ENCODE results near the gene CELA2A. TPM values are rescaled to one million over a fixed set of nuclear protein-coding genes. Genes with fewer than 3 reads are reported as not detected.
"Not testable (repeated sequence)": the region's sequence is repeated elsewhere in the genome, so short reads cannot be mapped to it uniquely, and the experiment has no call there.

Gene CELA2A
- total RNA-seq, 1 experiment from 2014 or later: not detected

DNA sequence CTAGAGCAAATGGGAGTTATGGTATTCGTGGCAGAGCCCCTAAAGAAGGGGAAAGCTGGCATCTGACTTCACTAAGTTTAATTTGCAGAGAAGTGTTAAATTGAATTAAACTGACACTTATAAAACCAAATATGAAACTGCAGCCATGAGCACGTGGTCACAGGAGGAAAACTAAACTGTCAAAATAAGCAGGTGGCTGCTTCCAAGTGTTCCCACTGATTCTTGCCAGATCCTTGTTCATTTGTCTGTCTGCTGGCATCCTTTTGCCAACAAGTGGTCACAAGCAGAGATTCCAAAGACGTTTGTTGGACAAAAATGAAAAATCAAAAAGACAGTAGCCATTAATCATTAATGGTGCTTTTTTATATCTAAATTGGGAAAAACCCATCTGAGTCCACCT lies 12.8 kb downstream of the CELA2A start:
- BruUV-seq (replicated peaks): no TSS peak

DNA sequence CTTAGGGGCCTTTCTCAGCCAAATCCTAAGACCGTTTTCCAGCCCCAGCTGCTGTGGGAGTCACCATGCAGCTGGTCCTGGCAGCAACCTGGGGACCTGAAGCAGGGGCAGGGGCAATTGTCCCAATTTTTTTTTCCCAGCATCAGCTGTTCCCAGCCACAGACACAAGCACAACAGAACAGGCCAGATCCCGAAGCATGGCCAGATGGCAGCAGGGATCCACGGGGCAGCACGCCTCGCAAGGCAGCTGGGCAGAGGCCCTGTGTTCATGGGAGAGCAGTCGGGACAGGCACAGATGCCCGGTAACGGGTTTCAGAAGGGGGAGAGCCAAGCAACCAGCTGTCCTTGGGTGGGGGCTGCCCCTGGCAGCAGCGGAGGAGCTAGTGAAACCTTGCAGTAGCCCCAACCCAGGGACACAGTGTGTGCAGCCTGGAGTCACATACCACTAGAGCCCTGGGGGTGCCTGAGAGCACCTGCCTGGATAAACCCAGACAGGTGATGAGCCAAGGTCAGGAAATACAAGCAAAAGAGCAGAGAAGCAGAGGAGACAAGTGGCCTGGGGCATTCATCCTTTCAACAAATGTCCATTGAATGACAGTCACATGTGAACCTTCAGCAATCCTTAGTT lies 13.4 kb downstream of the CELA2A start:
- H3K9me3 ChIP-seq; H3K27me3 ChIP-seq (replicated peaks; ENCODE audit: control insufficient read depth, insufficient read depth, low read length); DNase-seq; H3K4me3 Mint-ChIP-seq (ENCODE audit: unreplicated experiment); H3K4me1 ChIP-seq; H3K27ac Mint-ChIP-seq (ENCODE audit: unreplicated experiment); BruUV-seq (replicated peaks); H3K9me3 Mint-ChIP-seq (ENCODE audit: unreplicated experiment); POLR2A ChIA-PET; H3K4me1 Mint-ChIP-seq (ENCODE audit: low read depth, unreplicated experiment); intact Hi-C loops (cut with micrococcal nuclease; ENCODE audit: unreplicated experiment); H3K36me3 ChIP-seq (ENCODE audit: control insufficient read depth, insufficient read depth, low read length); H3K36me3 Mint-ChIP-seq (ENCODE audit: insufficient read depth, unreplicated experiment); CTCF ChIA-PET; H3K4me3 ChIP-seq (ENCODE audit: low read depth, low read length); H3K27me3 Mint-ChIP-seq (ENCODE audit: insufficient read depth, unreplicated experiment): not testable (repeated sequence)

More for the DNA sequence above, 12.8 kb downstream of the CELA2A start:
- TF ChIP-seq, protein P1, sequence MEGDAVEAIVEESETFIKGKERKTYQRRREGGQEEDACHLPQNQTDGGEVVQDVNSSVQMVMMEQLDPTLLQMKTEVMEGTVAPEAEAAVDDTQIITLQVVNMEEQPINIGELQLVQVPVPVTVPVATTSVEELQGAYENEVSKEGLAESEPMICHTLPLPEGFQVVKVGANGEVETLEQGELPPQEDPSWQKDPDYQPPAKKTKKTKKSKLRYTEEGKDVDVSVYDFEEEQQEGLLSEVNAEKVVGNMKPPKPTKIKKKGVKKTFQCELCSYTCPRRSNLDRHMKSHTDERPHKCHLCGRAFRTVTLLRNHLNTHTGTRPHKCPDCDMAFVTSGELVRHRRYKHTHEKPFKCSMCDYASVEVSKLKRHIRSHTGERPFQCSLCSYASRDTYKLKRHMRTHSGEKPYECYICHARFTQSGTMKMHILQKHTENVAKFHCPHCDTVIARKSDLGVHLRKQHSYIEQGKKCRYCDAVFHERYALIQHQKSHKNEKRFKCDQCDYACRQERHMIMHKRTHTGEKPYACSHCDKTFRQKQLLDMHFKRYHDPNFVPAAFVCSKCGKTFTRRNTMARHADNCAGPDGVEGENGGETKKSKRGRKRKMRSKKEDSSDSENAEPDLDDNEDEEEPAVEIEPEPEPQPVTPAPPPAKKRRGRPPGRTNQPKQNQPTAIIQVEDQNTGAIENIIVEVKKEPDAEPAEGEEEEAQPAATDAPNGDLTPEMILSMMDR (IDR thresholded peaks at IDR 0.05; ENCODE audit: insufficient read depth in 1 of 2, low read depth in 1 of 2, low read length in 1 of 2, severe bottlenecking in 1 of 2, unreplicated experiment in 1 of 2): no peak
- H3K36me3 ChIP-seq (ENCODE audit: control insufficient read depth, insufficient read depth, low read length): no peaks in the 10 kb centered on the region
- Mint-ChIP-seq H3K36me3 (ENCODE audit: insufficient read depth, unreplicated experiment) (no peaks in the 10 kb centered on the region), H3K27ac (ENCODE audit: unreplicated experiment) (no peak overlapping the region), H3K27me3 (ENCODE audit: insufficient read depth, unreplicated experiment) (no peaks in the 10 kb centered on the region), H3K9me3 (ENCODE audit: unreplicated experiment) (no peaks in the 10 kb centered on the region), H3K4me1 (ENCODE audit: low read depth, unreplicated experiment) (no peaks in the 10 kb centered on the region), H3K4me3 (ENCODE audit: unreplicated experiment) (no peak overlapping the region)
- no peak for DNase-seq
- no peak overlapping the region for H3K4me3 ChIP-seq (ENCODE audit: low read depth, low read length)
- no peaks in the 10 kb centered on the region for H3K4me1 ChIP-seq
- no peaks in the 10 kb centered on the region for H3K27me3 ChIP-seq (replicated peaks; ENCODE audit: control insufficient read depth, insufficient read depth, low read length)
- intact Hi-C loops (cut with micrococcal nuclease; ENCODE audit: unreplicated experiment): no loop called here
- CTCF ChIA-PET: no interaction called here
- POLR2A ChIA-PET: no interaction called here
- no peaks in the 10 kb centered on the region for H3K9me3 ChIP-seq

DNA sequence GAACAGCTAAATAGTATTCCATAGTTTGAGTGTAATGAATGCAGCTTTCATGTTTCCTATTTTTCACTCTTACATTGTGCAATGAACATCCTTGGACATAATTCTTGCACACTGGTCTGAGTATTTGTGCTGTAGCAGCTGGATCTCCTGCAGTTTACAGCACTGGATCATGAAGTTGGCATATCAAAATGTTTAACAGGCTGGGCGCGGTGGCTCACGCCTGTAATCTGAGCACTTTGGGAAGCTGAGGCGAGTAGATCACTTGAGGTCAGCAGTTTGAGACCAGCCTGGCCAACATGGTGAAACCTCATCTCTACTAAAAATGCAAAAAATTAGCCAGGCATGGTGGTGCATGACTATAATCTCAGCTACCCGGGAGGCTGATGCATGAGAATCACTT lies 14.5 kb downstream of the CELA2A start:
- H3K36me3 ChIP-seq (ENCODE audit: control insufficient read depth, insufficient read depth, low read length); H3K4me1 ChIP-seq; H3K4me1 Mint-ChIP-seq (ENCODE audit: low read depth, unreplicated experiment); POLR2A ChIA-PET; H3K36me3 Mint-ChIP-seq (ENCODE audit: insufficient read depth, unreplicated experiment); H3K4me3 ChIP-seq (ENCODE audit: low read depth, low read length); H3K4me3 Mint-ChIP-seq (ENCODE audit: unreplicated experiment); H3K9me3 ChIP-seq; CTCF ChIA-PET; H3K9me3 Mint-ChIP-seq (ENCODE audit: unreplicated experiment); intact Hi-C loops (cut with micrococcal nuclease; ENCODE audit: unreplicated experiment); H3K27me3 ChIP-seq (replicated peaks; ENCODE audit: control insufficient read depth, insufficient read depth, low read length); H3K27me3 Mint-ChIP-seq (ENCODE audit: insufficient read depth, unreplicated experiment); BruUV-seq (replicated peaks); H3K27ac Mint-ChIP-seq (ENCODE audit: unreplicated experiment); DNase-seq: not testable (repeated sequence)

DNA sequence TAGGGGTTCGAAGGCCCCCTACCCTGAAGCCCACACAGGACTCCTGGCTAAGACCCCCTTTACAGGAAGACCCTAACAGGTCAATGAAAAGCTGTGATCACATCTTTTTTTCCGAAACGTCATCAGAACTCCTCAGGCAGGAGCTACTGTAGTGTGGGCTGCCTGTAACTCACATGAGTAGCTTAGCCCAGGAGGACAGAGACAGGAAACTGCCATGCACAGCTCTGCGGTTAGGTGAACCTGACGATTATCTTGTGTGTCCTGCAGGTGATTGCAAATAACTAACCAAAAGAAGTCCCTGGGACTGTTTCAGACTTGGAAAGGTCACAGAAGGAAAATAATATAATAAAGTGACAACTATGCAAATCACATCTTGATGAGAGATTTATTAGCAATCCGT lies 15.2 kb downstream of the CELA2A start:
- H3K36me3 ChIP-seq (ENCODE audit: control insufficient read depth, insufficient read depth, low read length); H3K27ac Mint-ChIP-seq (ENCODE audit: unreplicated experiment); intact Hi-C loops (cut with micrococcal nuclease; ENCODE audit: unreplicated experiment); H3K27me3 ChIP-seq (replicated peaks; ENCODE audit: control insufficient read depth, insufficient read depth, low read length); H3K36me3 Mint-ChIP-seq (ENCODE audit: insufficient read depth, unreplicated experiment); CTCF ChIA-PET; H3K4me1 ChIP-seq; DNase-seq; POLR2A ChIA-PET; H3K27me3 Mint-ChIP-seq (ENCODE audit: insufficient read depth, unreplicated experiment); BruUV-seq (replicated peaks); H3K4me3 Mint-ChIP-seq (ENCODE audit: unreplicated experiment); H3K4me3 ChIP-seq (ENCODE audit: low read depth, low read length); H3K9me3 ChIP-seq; H3K9me3 Mint-ChIP-seq (ENCODE audit: unreplicated experiment); H3K4me1 Mint-ChIP-seq (ENCODE audit: low read depth, unreplicated experiment): not testable (repeated sequence)
